A549 treated with RU486 at 1 μM for 4 hours (cell line): Measurements from ENCODE around the gene RCOR1. TPM values are rescaled to one million over a fixed set of nuclear protein-coding genes. Genes with fewer than 3 reads are reported as not detected.

Experiments used
- total RNA-seq: library from RNA; stranded (reverse); fragments of 200-300 nt; extraction: Qiagen RNA extraction; gene quantifications from 5 replicates; pipeline ENCODE4 v1.2.3, GENCODE V29; 2022; ENCODE audit warnings: low read depth

RCOR1 gene
- total RNA-seq, result 17.7 to 27.7 TPM (median 26.2 TPM) in 5 replicates

GRCh38 chr14:102591944-102592762 is at the start of gene RCOR1:
Gene RCOR1, plus strand, starts transcription at chr14:102592649. Its CDS starts 238 bp downstream, at chr14:102592887.

DNA sequence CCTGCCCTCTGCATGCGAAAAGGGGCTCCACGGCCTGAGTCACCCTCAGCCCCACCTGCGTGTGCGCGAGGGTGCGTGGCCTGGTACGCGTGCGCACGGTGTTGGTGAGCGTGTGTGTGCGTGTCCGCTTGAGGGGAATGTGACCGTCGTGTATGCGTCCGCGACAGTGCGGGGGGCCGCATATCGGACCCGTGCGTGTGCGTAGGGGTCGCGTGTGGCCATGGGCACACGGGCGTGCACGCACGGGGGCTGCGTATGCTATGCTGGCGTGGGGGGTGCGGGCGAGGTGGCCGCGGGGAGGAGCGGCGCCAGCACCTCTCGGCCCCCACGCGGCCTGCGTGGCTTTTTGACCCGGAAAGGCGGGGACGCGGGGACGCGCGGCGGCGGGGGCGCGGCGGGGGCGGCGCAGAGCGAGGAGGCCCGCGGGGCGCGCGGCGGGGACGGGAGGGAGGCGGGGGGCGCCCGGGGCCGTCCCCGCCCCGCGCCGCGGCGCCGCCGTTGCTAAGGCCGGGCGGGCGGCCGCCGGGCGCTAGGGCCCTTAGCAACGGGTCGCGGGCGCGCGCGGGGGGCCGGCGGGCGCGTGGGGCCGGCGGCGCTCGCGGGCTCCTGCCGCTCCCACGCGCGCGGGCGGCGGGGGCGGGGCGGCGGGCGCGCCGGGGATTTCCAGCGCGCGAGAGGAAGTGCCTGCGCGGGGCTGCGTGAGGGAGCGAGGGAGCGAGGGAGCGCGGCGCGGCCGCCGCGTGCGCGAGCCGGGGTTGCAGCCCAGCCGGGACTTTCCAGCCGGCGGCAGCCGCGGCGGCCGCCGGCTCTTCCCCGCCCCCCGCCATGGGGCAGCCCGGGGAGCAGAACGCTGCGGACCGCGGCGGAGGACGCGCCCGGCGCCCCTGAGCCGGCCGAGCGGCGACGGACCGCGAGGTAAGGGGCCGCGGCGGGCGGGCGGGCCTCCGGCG is 184.6 kb downstream of the RCOR1 start, which contains the start of gene TRAF3:
Gene TRAF3, plus strand, starts transcription at position 689 of the 950 bp plus-strand sequence. CDS start 92,753 bp downstream, outside the sequence.

Other genes with a start within 250 kb of the RCOR1 start
- gene CINP, start 229.8 kb upstream of the RCOR1 start, total RNA-seq, result 53.6 to 63.6 TPM (median 58.8 TPM) in 5 replicates
- 5.0 to 7.4 TPM (median 7.2 TPM) in 5 replicates for gene TECPR2, start 229.7 kb upstream of the RCOR1 start, total RNA-seq
- 5.4 to 14.9 TPM (median 13.3 TPM) in 5 replicates for gene ANKRD9, start 82.9 kb upstream of the RCOR1 start, total RNA-seq
- 19.9 to 26.8 TPM (median 24.4 TPM) in 5 replicates for gene TRAF3, start 184.8 kb downstream of the RCOR1 start, total RNA-seq